ENCODE results near the gene UBE2G1. TPM values are rescaled to one million over a fixed set of nuclear protein-coding genes. Genes with fewer than 3 reads are reported as not detected.

Gene UBE2G1
- total and polyA plus RNA-seq, 9 of the 15 experiments (the other 6 are each of a cell fraction or from before 2014, with no cell fraction given): 10.1 to 65.9 (median 29.7) TPM

DNA sequence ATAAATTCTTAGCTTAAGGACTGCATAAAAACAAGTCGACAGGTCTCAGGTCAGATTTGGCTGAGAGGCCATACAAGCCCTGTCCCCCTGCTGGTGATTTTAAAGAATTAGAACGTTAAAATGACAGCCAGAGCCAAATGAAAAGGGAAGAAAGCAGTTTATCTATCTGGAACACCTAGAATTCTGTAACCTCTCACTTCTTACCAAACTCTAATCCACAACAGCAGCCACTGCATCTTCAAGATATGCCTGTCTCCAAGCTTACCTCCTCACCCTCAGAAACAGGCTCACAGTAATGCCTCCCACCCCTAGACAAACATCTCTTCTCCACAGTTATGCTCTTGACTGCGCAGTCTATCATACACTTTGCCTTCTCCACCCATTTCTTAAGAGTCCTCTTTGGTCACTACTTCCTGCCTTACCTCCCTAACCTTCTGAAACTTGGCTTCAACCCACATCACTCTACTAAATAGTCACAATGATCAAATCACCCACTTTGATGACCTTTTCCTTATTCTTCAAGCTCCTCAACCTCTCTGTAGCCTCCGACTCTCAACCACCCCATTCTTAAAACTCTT lies 116.9 kb downstream of the UBE2G1 start (continued):
- TF ChIP-seq, protein P1, sequence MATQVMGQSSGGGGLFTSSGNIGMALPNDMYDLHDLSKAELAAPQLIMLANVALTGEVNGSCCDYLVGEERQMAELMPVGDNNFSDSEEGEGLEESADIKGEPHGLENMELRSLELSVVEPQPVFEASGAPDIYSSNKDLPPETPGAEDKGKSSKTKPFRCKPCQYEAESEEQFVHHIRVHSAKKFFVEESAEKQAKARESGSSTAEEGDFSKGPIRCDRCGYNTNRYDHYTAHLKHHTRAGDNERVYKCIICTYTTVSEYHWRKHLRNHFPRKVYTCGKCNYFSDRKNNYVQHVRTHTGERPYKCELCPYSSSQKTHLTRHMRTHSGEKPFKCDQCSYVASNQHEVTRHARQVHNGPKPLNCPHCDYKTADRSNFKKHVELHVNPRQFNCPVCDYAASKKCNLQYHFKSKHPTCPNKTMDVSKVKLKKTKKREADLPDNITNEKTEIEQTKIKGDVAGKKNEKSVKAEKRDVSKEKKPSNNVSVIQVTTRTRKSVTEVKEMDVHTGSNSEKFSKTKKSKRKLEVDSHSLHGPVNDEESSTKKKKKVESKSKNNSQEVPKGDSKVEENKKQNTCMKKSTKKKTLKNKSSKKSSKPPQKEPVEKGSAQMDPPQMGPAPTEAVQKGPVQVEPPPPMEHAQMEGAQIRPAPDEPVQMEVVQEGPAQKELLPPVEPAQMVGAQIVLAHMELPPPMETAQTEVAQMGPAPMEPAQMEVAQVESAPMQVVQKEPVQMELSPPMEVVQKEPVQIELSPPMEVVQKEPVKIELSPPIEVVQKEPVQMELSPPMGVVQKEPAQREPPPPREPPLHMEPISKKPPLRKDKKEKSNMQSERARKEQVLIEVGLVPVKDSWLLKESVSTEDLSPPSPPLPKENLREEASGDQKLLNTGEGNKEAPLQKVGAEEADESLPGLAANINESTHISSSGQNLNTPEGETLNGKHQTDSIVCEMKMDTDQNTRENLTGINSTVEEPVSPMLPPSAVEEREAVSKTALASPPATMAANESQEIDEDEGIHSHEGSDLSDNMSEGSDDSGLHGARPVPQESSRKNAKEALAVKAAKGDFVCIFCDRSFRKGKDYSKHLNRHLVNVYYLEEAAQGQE (IDR thresholded peaks at IDR 0.05; ENCODE audit: borderline replicate concordance): peak; percentile 11; the same call in 1 of the 2 replicates
- TF ChIP-seq, protein P1 (CRISPR knock-in tag; IDR thresholded peaks at IDR 0.05; ENCODE audit: low read depth): no peak
- peak; percentile 80 for TF ChIP-seq SMARCC2 (IDR thresholded peaks at IDR 0.05; ENCODE audit: low read depth)

Measured in K562 (cell line).